SK-N-SH treated with all-trans-retinoic acid at 6 μM for 48 hours (cell line): Measurements from ENCODE around the gene EEA1.
"Not testable (repeated sequence)": the region's sequence is repeated elsewhere in the genome, so short reads cannot be mapped to it uniquely, and the experiment has no call there.

Experiments used
- ATAC-seq: fragments of 200-7000 bp; cut with Tn5 transposase; 3 replicates; pipeline ENCODE4 v1.9.1; 2020; ENCODE audit warnings: mild to moderate bottlenecking, moderate library complexity
- BACH2 ChIP-seq: fragments of 250-450 bp; sonication (Bioruptor Pico); IDR thresholded peaks from 2 replicates; pipeline ENCODE4 v1.9.0; 2021; ENCODE audit warnings: mild to moderate bottlenecking, borderline replicate concordance
- CSDC2 ChIP-seq: fragments of 250-450 bp; sonication (Bioruptor Pico); IDR thresholded peaks from 2 replicates; pipeline ENCODE4 v1.5.0; 2020; ENCODE audit warnings: mild to moderate bottlenecking, moderate library complexity
- ESRRG ChIP-seq: fragments of 250-450 bp; sonication (Bioruptor Pico); IDR thresholded peaks from 2 replicates; pipeline ENCODE4 v1.6.1; 2021; ENCODE audit warnings: mild to moderate bottlenecking
- GLIS3 ChIP-seq: fragments of 250-450 bp; sonication (Bioruptor Pico); IDR thresholded peaks from 2 replicates; pipeline ENCODE4 v1.5.0; 2020; ENCODE audit warnings: mild to moderate bottlenecking, moderate library complexity
- ISL1 ChIP-seq: fragments of 250-450 bp; sonication (Bioruptor Pico); IDR thresholded peaks from 2 replicates; pipeline ENCODE4 v2.1.2; 2022; ENCODE audit warnings: mild to moderate bottlenecking, moderate library complexity
- OSR1 ChIP-seq: fragments of 250-450 bp; sonication (Bioruptor Pico); IDR thresholded peaks from 2 replicates; pipeline ENCODE4 v1.8.0; 2022; ENCODE audit warnings: moderate library complexity, mild to moderate bottlenecking, inconsistent platforms
- PATZ1 ChIP-seq: fragments of 250-450 bp; sonication (Bioruptor Pico); IDR thresholded peaks from 2 replicates; pipeline ENCODE4 v1.8.0; 2020; ENCODE audit warnings: mild to moderate bottlenecking, moderate library complexity, borderline replicate concordance
- PPARA ChIP-seq: fragments of 250-450 bp; sonication (Bioruptor Pico); IDR thresholded peaks from 2 replicates; pipeline ENCODE4 v1.5.0; 2020; ENCODE audit warnings: mild to moderate bottlenecking, borderline replicate concordance
- RARB ChIP-seq: fragments of 250-450 bp; sonication (Bioruptor Pico); IDR thresholded peaks from 2 replicates; pipeline ENCODE4 v1.8.0; 2021; ENCODE audit warnings: mild to moderate bottlenecking, moderate library complexity
- SNAI2 ChIP-seq: fragments of 250-450 bp; sonication (Bioruptor Pico); IDR thresholded peaks from 2 replicates; pipeline ENCODE4 v1.5.0; 2020; ENCODE audit warnings: mild to moderate bottlenecking, moderate library complexity
- TCF4 ChIP-seq: fragments of 250-450 bp; sonication (Bioruptor Pico); IDR thresholded peaks from 2 replicates; pipeline ENCODE4 v1.8.0; 2021; ENCODE audit warnings: mild to moderate bottlenecking, moderate library complexity, borderline replicate concordance
- TOX ChIP-seq: fragments of 250-450 bp; sonication (Bioruptor Pico); IDR thresholded peaks from 2 replicates; pipeline ENCODE4 v1.8.0; 2021; ENCODE audit warnings: mild to moderate bottlenecking, moderate library complexity, borderline replicate concordance
- TSHZ2 ChIP-seq: fragments of 250-450 bp; sonication (Bioruptor Pico); IDR thresholded peaks from 2 replicates; pipeline ENCODE4 v1.5.0; 2020; ENCODE audit warnings: mild to moderate bottlenecking, moderate library complexity
- ZC3H10 ChIP-seq: fragments of 250-450 bp; sonication (Bioruptor Pico); IDR thresholded peaks from 2 replicates; pipeline ENCODE4 v1.5.1; 2021; ENCODE audit warnings: mild to moderate bottlenecking, moderate library complexity
- ZFP3 ChIP-seq: fragments of 250-450 bp; sonication (Bioruptor Pico); IDR thresholded peaks from 2 replicates; pipeline ENCODE4 v1.5.0; 2020; ENCODE audit warnings: mild to moderate bottlenecking, moderate library complexity
- ZFP30 ChIP-seq: fragments of 450-650 bp; formaldehyde crosslinking; IDR thresholded peaks from 2 replicates; pipeline ENCODE4 v1.5.0; 2022; ENCODE audit warnings: mild to moderate bottlenecking, moderate library complexity
- ZNF565 ChIP-seq: fragments of 450-650 bp; formaldehyde crosslinking; conservative IDR thresholded peaks from 2 replicates; pipeline ENCODE4 v1.5.0; 2020; ENCODE audit warnings: low read depth, mild to moderate bottlenecking, moderate library complexity
- ZNF8 ChIP-seq: fragments of 450-650 bp; formaldehyde crosslinking; IDR thresholded peaks from 2 replicates; pipeline ENCODE4 v1.5.0; 2020; ENCODE audit warnings: mild to moderate bottlenecking, moderate library complexity
- TF ChIP-seq, protein P1 (sequence below): fragments of 250-450 bp; sonication (Bioruptor Pico); IDR thresholded peaks from 2 replicates; pipeline ENCODE4 v1.8.0; 2021; ENCODE audit warnings: low read depth, mild to moderate bottlenecking, moderate library complexity, borderline replicate concordance
- TF ChIP-seq, protein P2 (sequence below): fragments of 250-450 bp; sonication (Bioruptor Pico); IDR thresholded peaks from 2 replicates; pipeline ENCODE4 v1.5.1; 2021; ENCODE audit warnings: mild to moderate bottlenecking, moderate library complexity
- TF ChIP-seq, protein P3 (sequence below): fragments of 250-450 bp; sonication (Bioruptor Pico); IDR thresholded peaks from 2 replicates; pipeline ENCODE4 v1.5.1; 2020; ENCODE audit warnings: low read depth, mild to moderate bottlenecking, moderate library complexity

EEA1 gene

DNA sequence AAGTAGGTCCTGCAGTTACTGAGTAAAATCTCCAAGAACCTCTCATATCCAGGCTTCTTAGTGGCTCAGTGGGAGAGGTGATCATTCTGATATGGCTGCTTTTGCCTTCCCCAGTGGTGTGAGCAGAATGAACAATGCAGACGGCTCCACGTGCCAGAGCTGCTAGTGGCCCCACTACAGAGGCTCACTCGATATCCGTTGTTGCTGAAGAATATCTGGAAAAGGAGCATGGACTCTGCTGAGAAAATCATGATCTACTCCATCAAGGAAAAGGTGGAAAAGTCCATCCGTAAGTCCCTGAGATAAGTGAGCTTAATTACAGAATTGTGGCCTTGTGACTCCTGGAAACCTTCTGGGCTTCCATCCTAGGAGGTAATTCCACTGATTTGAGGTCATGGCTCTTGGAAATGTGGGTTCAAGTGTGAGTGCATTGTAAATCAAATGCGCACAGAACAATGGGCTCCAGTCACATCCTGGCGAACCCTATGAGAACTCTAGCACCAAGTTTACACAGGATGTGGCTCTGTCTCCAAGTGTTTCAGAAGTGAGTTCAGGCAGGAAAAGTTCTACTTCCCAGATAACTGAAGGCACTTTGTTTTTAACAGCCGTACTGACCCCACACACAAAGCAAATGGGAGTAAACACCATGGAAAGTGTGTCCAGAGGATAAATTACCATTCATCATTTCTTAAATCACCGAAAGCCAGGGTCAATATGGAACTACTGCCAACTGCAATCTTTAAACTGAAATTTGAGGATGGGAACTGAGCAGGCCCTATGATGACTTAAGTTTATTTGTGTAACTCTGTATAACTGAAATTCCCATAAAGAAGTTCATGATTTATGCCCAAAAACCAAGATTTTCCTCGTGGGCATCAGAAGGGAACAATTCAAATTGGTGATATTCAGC is 174.9 kb downstream of the EEA1 start:
- TF ChIP-seq ZFP3 (CRISPR knock-in tag) (no peak), PATZ1 (CRISPR knock-in tag) (no peak), BACH2 (CRISPR knock-in tag) (no peak), ZNF8 (CRISPR knock-in tag) (no peak), CSDC2 (no peak), OSR1 (no peak), GLIS3 (CRISPR knock-in tag) (no peak), ZFP30 (no peak), ZNF565 (CRISPR knock-in tag) (no peak), RARB (CRISPR knock-in tag) (no peak), ISL1 (no peak), TCF4 (CRISPR knock-in tag) (no peak), ZC3H10 (no peak)
- TF ChIP-seq, protein P1, sequence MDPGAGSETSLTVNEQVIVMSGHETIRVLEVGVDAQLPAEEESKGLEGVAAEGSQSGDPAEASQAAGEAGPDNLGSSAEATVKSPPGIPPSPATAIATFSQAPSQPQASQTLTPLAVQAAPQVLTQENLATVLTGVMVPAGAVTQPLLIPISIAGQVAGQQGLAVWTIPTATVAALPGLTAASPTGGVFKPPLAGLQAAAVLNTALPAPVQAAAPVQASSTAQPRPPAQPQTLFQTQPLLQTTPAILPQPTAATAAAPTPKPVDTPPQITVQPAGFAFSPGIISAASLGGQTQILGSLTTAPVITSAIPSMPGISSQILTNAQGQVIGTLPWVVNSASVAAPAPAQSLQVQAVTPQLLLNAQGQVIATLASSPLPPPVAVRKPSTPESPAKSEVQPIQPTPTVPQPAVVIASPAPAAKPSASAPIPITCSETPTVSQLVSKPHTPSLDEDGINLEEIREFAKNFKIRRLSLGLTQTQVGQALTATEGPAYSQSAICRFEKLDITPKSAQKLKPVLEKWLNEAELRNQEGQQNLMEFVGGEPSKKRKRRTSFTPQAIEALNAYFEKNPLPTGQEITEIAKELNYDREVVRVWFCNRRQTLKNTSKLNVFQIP (CRISPR knock-in tag): no peak
- TF ChIP-seq, protein P2, sequence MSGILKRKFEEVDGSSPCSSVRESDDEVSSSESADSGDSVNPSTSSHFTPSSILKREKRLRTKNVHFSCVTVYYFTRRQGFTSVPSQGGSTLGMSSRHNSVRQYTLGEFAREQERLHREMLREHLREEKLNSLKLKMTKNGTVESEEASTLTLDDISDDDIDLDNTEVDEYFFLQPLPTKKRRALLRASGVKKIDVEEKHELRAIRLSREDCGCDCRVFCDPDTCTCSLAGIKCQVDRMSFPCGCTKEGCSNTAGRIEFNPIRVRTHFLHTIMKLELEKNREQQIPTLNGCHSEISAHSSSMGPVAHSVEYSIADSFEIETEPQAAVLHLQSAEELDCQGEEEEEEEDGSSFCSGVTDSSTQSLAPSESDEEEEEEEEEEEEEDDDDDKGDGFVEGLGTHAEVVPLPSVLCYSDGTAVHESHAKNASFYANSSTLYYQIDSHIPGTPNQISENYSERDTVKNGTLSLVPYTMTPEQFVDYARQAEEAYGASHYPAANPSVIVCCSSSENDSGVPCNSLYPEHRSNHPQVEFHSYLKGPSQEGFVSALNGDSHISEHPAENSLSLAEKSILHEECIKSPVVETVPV (CRISPR knock-in tag): no peak
- TF ChIP-seq, protein P3, sequence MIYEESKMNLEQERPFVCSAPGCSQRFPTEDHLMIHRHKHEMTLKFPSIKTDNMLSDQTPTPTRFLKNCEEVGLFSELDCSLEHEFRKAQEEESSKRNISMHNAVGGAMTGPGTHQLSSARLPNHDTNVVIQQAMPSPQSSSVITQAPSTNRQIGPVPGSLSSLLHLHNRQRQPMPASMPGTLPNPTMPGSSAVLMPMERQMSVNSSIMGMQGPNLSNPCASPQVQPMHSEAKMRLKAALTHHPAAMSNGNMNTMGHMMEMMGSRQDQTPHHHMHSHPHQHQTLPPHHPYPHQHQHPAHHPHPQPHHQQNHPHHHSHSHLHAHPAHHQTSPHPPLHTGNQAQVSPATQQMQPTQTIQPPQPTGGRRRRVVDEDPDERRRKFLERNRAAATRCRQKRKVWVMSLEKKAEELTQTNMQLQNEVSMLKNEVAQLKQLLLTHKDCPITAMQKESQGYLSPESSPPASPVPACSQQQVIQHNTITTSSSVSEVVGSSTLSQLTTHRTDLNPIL (CRISPR knock-in tag): no peak
- TF ChIP-seq, all 23 proteins: peak for 0
- ATAC-seq: no peak

GRCh38 chr12:92749691-92750090 is 179.4 kb downstream of the EEA1 start:
- not testable (repeated sequence) for ATAC-seq

DNA sequence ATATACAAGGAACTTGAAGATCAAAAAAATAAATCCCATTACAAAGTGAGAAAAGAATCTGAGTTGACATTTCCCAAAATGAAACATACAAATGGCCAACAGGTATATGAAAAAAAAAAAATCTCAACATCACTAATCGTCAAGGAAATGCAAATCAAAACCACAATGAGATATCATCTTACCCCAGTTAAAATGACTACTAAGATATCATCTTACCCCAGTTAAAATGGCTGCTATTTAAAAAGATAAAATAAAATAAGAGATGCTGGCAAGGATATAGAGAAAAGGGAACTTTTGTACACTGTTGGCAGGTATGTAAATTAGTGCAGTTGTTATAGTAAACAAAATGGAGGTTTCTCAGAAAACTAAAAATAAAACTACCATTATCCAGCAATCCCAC is 181.9 kb downstream of the EEA1 start:
- TF ChIP-seq ZC3H10 (no peak), ESRRG (no peak), BACH2 (CRISPR knock-in tag) (no peak), ISL1 (no peak), TSHZ2 (no peak)
- ATAC-seq: peak; percentile 28; the same call in 2 of the 3 replicates

- ATAC-seq: peak; percentile 97
- TF ChIP-seq TSHZ2 (no peak), PPARA (CRISPR knock-in tag) (no peak), SNAI2 (no peak), ZNF8 (CRISPR knock-in tag) (no peak), OSR1 (no peak), ZFP30 (no peak), ZFP3 (CRISPR knock-in tag) (no peak), RARB (CRISPR knock-in tag) (no peak), TOX (CRISPR knock-in tag) (no peak)
- TF ChIP-seq, protein P2 (CRISPR knock-in tag): no peak
These were observed 183.1 kb downstream of the EEA1 start for GRCh38 chr12:92745856-92746550.
